Transverse colon (tissue), 4 donors: Measurements from ENCODE around the gene VPREB3. TPM values are rescaled to one million over a fixed set of nuclear protein-coding genes. Genes with fewer than 3 reads are reported as not detected.
A peak's percentile ranks its signal among the peaks of the same experiment; 100 is the strongest.

ENCODE experiments used
- DNase-seq: peaks from one replicate; pipeline ENCODE4 v3.0.0-alpha.2; 2019
- H3K27ac ChIP-seq, 4 donors: fragments of 200-600 bp; sonication (generic); 2 replicates each; pipeline ENCODE4 v1.5.1; 2016 to 2018; ENCODE audit warnings: inconsistent platforms in 4 of 4
- H3K27me3 ChIP-seq: fragments of 200-600 bp; sonication (generic); 2 replicates; pipeline ENCODE4 v1.5.1; 2017; ENCODE audit warnings: inconsistent platforms
- H3K36me3 ChIP-seq, 4 donors: fragments of 200-600 bp; sonication (generic); 2 replicates each; pipeline ENCODE4 v1.5.1; 2017 to 2019; ENCODE audit warnings: inconsistent platforms in 4 of 4
- H3K4me1 ChIP-seq, 4 donors: fragments of 200-600 bp; sonication (generic); 2 replicates each; pipeline ENCODE4 v1.5.1; 2017 to 2020; ENCODE audit warnings: inconsistent platforms in 4 of 4
- H3K4me3 ChIP-seq, 4 donors: fragments of 200-600 bp; sonication (generic); 1 replicate in 1 of 4; 2 replicates in 3 of 4; pipeline versions ENCODE4 v1.5.1 to v1.6.1; 2017 to 2019; ENCODE audit warnings: inconsistent platforms in 4 of 4
- H3K9me3 ChIP-seq, 2 donors: fragments of 200-600 bp; sonication (generic); 2 replicates each; pipeline ENCODE4 v1.5.1; 2017 to 2019; ENCODE audit warnings: inconsistent platforms in 2 of 2
- EP300 ChIP-seq: sonication (generic); formaldehyde crosslinking; IDR thresholded peaks from one replicate; pipeline ENCODE4 v1.6.1; 2017; ENCODE audit warnings: antibody characterized with exemption, low read depth
- POLR2A ChIP-seq: fragments of 450-650 bp; IDR thresholded peaks from one replicate; pipeline ENCODE4 v1.6.1; 2016; ENCODE audit warnings: antibody characterized with exemption, mild to moderate bottlenecking, moderate library complexity
- POLR2AphosphoS5 ChIP-seq, 3 donors: sonication (generic); formaldehyde crosslinking; IDR thresholded peaks; one replicate each; pipeline ENCODE4 v1.6.1; 2016; ENCODE audit warnings: antibody characterized with exemption in 3 of 3
- WGBS, 2 donors: methylation state at CpG; one replicate each; pipeline ENCODE4 v1.1.5; 2018; ENCODE audit warnings: low coverage in 1 of 2; 5-methylcytosine and 5-hydroxymethylcytosine counted together
- in situ Hi-C, 4 donors: fragments of 200-750 bp; cut with MboI; loops; one replicate each; pipeline versions ENCODE4 v1.15.0 to v1.15.1; 2017; ENCODE audit warnings: low sequenced_read_pairs in 3 of 4, low pct_ligation_motif_present in 1 of 4, low pct_unique_long_range_greater_than_20kb in 1 of 4
- intact Hi-C: fragments of 100-400 bp; cut with DNase I; formaldehyde crosslinking; loops from one replicate; pipeline ENCODE4 v1.15.1; 2023; ENCODE audit warnings: low total_unique reads
- total RNA-seq, 4 donors: library from RNA; depleted of rRNA; stranded (reverse); fragments of >200 nt; gene quantifications; one replicate each; pipeline ENCODE4 v1.1.0, GENCODE V29; 2016
- TF ChIP-seq, protein P1 (sequence below), 5 experiments: fragments of 200-600 bp in 3 of 5; fragments of 450-650 bp in 2 of 5; sonication (generic) in 3 of 5; IDR thresholded peaks; 1 replicate in 2 of 5; 2 replicates in 3 of 5; pipeline ENCODE4 v1.5.1; 2016 to 2017; ENCODE audit warnings: antibody characterized with exemption in 5 of 5, inconsistent platforms in 3 of 5, mild to moderate bottlenecking in 2 of 5, moderate library complexity in 1 of 5

The VPREB3 gene
- total RNA-seq, 4 donors from 2014 or later: 2.6 to 5.4 TPM; not detected in 2

DNA sequence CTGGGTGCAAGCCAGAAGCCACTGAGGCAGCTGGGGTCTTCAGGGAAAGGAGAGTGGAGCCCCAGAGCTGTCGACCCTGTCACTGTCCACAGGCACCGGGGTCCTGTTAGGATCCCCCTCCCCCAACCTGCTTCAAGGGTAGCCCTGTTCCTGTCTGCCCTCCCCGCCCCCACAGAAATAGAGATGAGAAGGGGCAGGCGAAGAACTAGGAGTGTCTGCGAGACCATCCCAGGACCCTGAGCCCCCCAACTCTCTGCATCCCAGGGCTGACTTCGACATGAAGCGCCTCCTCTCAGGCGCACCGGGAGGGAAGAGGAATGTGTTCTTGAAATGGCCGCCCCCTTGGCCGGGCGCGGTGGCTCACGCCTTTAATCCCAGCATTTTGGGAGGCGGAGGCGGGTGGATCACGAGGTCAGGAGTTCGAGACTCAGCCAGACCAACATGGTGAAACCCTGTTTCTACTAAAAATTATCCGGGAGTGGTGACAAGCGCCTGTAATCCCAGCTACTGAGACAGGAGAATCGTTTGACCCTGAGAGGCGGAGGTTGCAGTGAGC, 2.7 kb downstream of the VPREB3 start:
- H3K9me3 ChIP-seq: no peaks in the 10 kb centered on the region
- DNase-seq: peak; percentile 50
- peak; percentile 39 for TF ChIP-seq POLR2A
- TF ChIP-seq, protein P1, sequence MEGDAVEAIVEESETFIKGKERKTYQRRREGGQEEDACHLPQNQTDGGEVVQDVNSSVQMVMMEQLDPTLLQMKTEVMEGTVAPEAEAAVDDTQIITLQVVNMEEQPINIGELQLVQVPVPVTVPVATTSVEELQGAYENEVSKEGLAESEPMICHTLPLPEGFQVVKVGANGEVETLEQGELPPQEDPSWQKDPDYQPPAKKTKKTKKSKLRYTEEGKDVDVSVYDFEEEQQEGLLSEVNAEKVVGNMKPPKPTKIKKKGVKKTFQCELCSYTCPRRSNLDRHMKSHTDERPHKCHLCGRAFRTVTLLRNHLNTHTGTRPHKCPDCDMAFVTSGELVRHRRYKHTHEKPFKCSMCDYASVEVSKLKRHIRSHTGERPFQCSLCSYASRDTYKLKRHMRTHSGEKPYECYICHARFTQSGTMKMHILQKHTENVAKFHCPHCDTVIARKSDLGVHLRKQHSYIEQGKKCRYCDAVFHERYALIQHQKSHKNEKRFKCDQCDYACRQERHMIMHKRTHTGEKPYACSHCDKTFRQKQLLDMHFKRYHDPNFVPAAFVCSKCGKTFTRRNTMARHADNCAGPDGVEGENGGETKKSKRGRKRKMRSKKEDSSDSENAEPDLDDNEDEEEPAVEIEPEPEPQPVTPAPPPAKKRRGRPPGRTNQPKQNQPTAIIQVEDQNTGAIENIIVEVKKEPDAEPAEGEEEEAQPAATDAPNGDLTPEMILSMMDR (IDR thresholded peaks at IDR 0.05): no peak
- peak overlapping the region; percentile 53 to 62 (median 60) for H3K4me3 ChIP-seq
- 36 to 62% methylated on average over 2 to 18 of the region's 22 CpGs for WGBS, 2 donors
- in situ Hi-C loops: no loop called here
- H3K27me3 ChIP-seq: no peaks in the 10 kb centered on the region
- no peaks in the 10 kb centered on the region for H3K36me3 ChIP-seq
- peaks cover 7 to 22% (median 16%) of the 10 kb centered on the region in 4 donors for H3K4me1 ChIP-seq
- intact Hi-C loops: no loop called here
- peak overlapping the region; percentile 90 to 95 (median 92) for H3K27ac ChIP-seq

DNA sequence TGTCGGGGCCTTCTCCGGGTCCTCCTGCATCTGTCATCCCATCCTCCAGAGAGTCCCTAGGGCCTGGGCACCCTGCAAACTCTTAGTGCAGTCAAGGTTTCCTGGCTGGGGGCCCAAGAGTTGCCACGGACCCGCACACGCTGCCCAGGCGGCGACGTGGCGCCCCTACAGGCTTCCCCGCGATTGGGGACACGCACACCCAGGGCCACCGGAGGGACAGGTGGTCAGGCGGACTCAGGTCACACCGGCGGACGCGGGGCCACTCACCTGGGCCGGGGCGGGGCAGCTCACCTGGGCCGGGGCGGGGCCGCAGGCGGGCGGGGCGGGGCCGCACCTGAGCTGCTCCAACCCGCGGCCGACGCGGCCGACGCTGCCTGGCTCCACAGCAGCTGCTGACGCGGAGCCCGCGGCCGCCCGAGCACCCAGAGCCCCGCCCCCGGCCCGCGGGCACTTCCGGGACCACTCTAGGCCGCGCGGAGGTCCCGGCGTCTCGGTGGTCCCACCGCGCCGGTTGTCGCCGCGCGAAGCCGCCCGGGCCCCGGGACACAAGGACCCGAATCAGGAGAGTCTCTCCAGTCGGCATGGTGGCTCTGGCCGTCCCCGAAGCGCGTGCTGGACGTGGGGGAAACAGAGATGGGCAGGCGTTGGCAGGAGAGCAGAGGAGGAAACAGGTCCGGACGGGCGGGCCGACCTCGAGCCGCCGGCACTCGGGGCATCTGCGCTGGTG, 3.3 kb downstream of the VPREB3 start, which contains the start of gene ZNF70:
TSS of gene ZNF70 (minus strand) at position 399 of the 727 bp plus-strand sequence. CDS start 5,972 bp downstream, outside the sequence.
- in situ Hi-C loops: no loop called here
- DNase-seq: peak; percentile 93
- H3K4me3 ChIP-seq: peak within 1 kb of the TSS; percentile 59 to 70 (median 62)
- H3K36me3 ChIP-seq: no peaks in the 10 kb centered on the region
- no peaks in the 10 kb centered on the region for H3K27me3 ChIP-seq
- TF ChIP-seq POLR2AphosphoS5 (IDR thresholded peaks at IDR 0.05) (peak; percentile 10 to 79 (median 67)), POLR2A (peak; percentile 71), EP300 (no peak)
- TF ChIP-seq, protein P1 (IDR thresholded peaks at IDR 0.05): peak in 4 of 5 experiments; percentile 16 to 36 (median 26)
- H3K27ac ChIP-seq: peak within 1 kb of the TSS; percentile 90 to 95 (median 92)
- H3K9me3 ChIP-seq: no peaks in the 10 kb centered on the region
- 0% methylated on average over 36 of the region's 78 CpGs; no CpG with 5 or more reads in 1 of the 2 donors for WGBS, 2 donors
- intact Hi-C loops: no loop called here
- peaks cover 7 to 22% (median 16%) of the 10 kb centered on the region in 4 donors for H3K4me1 ChIP-seq

DNA sequence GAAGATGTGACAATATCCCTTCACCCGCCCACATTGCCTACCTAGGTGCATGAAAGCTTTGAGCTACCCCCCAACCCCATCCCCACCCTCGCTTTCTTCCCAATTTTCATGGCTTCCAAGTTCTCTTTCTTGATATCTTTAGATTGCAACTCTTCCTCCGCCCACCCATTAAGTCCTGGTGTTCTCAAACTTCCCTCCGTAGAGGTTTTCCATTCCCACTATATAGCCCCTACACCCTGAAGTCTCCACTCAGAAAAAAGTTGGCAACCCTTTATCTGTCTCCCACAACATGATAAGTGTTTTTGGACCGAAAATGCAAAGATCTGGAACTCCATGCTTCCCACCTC, 3.9 kb downstream of the VPREB3 start:
- 29 to 35% methylated on average over 4 to 5 of the region's 5 CpGs for WGBS, 2 donors
- DNase-seq: no peak
- Histone ChIP-seq H3K27me3 (no peaks in the 10 kb centered on the region), H3K4me3 (peak overlapping the region; percentile 59 to 70 (median 62)), H3K36me3 (no peaks in the 10 kb centered on the region), H3K4me1 (peaks cover 7 to 22% (median 16%) of the 10 kb centered on the region in 4 donors), H3K9me3 (no peaks in the 10 kb centered on the region), H3K27ac (peak overlapping the region; percentile 90 to 95 (median 92))
- intact Hi-C loops (no loop called here), in situ Hi-C loops (no loop called here)
- TF ChIP-seq POLR2AphosphoS5 (IDR thresholded peaks at IDR 0.05) (no peak), POLR2A (no peak), EP300 (no peak)
- TF ChIP-seq, protein P1 (IDR thresholded peaks at IDR 0.05): no peak

DNA sequence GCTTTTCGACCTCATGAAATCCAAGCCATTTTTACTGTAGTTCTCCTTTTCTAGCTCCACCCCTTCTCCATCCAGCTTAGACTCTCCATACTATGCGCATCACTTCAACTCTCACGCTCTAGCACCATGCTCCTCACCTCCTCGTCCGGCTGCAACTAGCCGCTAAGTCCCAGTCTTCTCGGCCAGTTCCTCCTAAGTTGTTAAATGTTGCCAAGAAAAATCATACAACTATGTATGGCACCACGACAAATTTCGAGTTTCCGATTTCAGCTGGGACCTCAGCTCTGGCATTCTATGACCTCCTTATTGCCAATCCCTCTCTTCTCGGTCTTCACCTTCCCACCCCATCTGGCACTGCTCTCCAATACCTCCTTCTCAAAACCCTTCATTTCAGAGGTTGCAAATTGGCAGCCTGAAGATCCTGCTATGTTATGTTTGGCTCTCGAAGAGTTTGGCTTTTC, 4.4 kb downstream of the VPREB3 start:
- no peaks in the 10 kb centered on the region for H3K9me3 ChIP-seq
- no peaks in the 10 kb centered on the region for H3K27me3 ChIP-seq
- H3K4me1 ChIP-seq: peaks cover 7 to 22% (median 16%) of the 10 kb centered on the region in 4 donors
- peak overlapping the region in 2 of 4 donors; percentile 90 to 95 for H3K27ac ChIP-seq
- peaks cover 0 to 1% (median 0%) of the 10 kb centered on the region in 4 donors for H3K36me3 ChIP-seq
- intact Hi-C loops (no loop called here), in situ Hi-C loops (no loop called here)
- H3K4me3 ChIP-seq: peak overlapping the region in 1 of 4 donors; percentile 61
- WGBS, 2 donors: 73 to 74% methylated on average over 11 to 12 of the region's 12 CpGs
- TF ChIP-seq POLR2AphosphoS5 (IDR thresholded peaks at IDR 0.05): no peak
- DNase-seq: no peak
